ENCODE data around the gene GUCY1A2.
A peak's percentile ranks its signal among the peaks of the same experiment; 100 is the strongest.
"Not testable (repeated sequence)": the region's sequence is repeated elsewhere in the genome, so short reads cannot be mapped to it uniquely, and the experiment has no call there.

The GUCY1A2 gene, protein sequence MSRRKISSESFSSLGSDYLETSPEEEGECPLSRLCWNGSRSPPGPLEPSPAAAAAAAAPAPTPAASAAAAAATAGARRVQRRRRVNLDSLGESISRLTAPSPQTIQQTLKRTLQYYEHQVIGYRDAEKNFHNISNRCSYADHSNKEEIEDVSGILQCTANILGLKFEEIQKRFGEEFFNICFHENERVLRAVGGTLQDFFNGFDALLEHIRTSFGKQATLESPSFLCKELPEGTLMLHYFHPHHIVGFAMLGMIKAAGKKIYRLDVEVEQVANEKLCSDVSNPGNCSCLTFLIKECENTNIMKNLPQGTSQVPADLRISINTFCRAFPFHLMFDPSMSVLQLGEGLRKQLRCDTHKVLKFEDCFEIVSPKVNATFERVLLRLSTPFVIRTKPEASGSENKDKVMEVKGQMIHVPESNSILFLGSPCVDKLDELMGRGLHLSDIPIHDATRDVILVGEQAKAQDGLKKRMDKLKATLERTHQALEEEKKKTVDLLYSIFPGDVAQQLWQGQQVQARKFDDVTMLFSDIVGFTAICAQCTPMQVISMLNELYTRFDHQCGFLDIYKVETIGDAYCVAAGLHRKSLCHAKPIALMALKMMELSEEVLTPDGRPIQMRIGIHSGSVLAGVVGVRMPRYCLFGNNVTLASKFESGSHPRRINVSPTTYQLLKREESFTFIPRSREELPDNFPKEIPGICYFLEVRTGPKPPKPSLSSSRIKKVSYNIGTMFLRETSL
- total RNA-seq: 0 to 1.3 (median 0.14) reads per million in 18 experiments

DNA sequence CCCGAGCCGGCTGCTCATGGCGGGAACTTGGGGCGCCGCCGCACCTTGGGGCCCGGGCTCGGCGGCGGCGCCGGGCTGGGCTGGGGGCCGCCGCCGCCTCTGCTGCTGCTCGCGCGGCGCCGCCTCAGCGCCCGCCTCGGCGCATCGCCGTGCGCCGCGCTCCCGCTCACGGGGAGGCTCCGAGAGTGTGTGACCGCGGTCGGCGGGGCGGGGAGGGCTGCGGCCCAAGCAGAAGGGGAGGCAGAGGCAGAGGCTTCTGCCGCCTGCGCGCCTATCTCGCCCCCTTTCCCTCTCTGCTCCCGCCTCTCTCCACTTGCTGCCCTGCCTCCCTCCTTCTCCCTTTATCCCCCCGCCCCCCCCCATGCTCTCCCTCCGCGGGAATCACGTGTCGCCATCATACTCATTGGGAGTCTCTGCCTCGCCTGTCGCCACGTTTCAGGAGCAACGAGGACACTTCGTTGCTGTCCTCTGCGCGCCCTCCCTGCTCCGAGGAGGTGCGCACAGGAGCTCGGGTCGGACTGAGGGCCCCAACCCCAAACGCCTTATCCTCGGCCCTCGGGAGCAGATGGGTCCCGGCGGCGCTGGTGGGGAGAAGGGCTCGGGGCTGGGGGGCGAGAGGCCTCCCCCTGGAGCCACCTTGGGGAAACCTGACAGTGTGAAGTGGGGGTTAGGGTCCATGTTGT is at the start of gene GUCY1A2:
GUCY1A2 (minus strand) TSS at position 258 of the 683 bp plus-strand sequence. CDS start 421 bp downstream, outside the sequence.
- no peak for DNase-seq

- no peak for DNase-seq
These were observed 36.1 kb upstream of the GUCY1A2 start for GRCh38 chr11:107054391-107054790.

DNA sequence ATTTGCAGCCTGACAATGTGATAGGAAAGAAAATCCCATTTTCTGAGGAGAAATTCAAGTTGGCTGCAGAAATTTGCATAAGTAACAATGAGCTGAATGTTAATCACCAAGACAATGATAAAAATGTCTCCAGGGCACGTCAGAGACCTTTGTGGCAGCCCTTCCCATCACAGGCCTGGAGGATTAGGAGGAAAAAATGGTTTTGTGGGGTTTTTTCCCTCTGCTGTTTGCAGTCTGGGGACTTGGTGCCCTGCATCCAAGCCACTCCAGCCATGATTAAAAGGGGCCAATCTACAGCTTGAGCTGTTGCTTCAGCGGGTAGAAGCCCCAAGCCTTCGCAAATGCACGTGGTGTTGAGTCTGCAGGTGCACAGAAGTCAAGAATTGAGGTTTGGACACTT is 33.1 kb upstream of the GUCY1A2 start:
- not testable (repeated sequence) for DNase-seq

- DNase-seq: not testable (repeated sequence)
These were observed 32.6 kb upstream of the GUCY1A2 start for GRCh38 chr11:107050899-107051298.

DNA sequence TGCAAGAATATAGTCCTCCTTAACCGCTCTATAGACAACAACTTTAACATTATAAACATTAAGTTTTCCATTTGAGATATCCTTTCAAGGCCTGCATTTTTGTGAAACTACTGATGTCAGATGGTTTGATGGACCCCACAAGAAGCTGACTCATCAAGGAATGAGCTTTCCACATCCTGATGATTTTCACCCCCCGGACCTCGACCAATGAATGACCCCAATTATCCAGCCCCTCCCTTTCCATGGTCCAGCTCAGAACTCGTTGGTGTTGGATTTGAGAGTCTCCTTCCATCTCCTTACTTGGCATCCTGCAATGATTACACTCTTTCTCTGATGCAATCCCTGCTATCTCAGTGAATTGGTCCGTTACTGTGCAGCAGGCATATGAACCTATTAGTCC is 31.8 kb upstream of the GUCY1A2 start:
- no peak for DNase-seq

DNA sequence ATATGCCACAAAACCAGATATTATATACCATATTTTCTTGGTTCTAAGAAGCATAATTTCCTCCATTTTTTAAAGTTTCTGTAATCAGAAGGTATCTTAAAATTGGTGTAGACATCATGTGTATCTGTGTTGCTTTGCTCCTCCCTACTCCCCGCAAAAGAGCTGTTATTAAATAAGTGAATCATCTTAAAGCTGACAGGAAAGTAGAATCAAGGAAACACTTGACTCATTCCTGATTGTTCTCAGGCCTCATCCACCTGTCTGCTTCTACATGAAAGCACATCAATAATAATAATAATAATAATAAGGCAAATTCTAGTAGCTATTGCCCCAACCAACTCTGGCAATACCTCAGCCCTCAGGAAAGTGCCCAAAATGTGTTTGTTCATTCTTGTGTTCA is 26.2 kb upstream of the GUCY1A2 start:
- no peak for DNase-seq

DNA sequence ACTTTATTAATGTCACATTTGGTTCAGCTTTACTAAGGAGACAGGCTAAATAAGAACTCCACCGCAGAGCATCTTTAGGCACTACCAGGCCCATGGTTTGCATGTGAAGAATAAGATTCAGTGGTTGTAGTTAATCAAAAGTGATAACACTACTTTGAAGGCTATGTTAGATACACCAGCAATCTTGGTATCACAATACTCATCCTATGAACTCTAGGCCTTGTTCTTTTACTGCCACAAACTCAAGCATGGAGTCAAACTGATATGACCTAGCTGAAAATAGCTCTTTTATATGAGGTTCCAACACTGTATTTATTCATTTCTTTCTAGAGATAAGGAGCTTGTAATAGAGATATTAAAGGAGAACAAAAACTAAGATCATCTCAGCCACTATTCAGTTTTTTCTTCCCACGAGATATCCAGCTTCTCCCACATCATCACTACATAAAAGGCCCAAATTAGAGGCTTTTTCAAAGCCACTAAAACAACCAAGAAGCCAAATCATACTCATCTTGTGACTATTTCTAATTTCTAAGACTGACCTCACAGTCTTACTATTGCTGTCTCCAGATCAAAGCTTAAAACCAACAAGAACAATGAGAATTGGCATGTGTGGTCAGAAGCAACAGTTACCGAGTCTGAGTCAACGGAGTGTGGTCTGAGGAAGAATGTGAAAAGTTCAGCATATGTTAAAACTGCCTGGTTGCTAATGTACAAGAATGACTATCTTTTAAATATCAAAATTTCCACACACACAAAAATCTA is 25.1 kb upstream of the GUCY1A2 start:
- DNase-seq: peak in 1 of 2 donors; percentile 3

DNA sequence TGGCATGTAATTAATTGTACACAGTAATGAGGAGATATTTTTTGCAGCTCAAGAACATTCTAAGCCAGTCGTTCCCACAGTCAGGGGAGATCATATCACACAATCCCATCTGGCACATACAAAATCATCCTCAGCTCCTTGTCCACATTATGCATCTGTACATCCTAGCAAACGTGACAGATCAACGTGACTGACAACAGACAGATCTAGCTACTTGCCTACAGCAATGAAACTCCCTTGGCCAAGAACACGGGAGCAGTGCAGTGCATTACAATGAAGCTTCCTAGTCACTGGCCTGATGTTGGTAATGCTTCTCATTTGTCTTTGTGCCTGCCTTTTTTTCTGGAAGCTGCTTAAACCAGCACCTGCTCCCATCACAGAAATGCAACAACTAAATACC is 24.5 kb upstream of the GUCY1A2 start:
- DNase-seq: no peak

DNA sequence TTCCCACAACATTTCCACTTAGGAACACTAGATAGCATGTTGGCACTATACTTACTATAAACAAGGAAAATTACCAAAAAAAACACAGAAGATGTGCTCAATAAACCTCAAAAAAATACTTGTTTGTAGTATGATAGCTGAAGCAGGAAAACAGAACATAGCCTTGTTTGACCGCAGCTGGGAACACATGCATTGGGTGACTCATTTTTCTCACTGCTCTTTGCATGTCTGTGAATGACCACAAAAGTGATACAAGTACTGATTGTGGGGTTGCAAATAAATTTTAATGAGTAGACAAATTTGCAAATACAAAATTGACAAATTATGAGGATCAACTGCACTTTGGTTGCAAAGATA is 22.8 kb upstream of the GUCY1A2 start:
- peak; percentile 13 to 16 for DNase-seq

GRCh38 chr11:107040433-107041087 is 22.3 kb upstream of the GUCY1A2 start:
- DNase-seq: peak; percentile 41 to 45

DNA sequence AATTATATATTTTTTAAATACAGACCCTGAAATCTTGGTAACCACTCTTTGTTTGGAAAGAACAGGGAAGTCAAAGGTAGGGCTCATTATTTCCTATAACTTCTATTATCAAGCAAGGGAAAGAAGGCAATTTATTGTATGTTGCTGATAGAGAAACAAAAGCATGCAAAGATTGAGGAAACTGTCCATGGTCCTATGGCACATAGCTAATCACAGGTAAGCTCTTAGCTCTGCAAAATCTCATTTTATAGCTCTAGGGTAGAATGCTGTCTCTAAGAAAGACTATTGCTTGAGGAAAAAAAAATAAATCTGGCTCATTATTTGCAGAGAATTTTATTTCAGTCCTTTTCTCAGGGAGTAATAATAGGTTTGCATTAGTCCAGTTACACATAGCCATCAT is 7.4 kb upstream of the GUCY1A2 start:
- DNase-seq: no peak

- no peak for DNase-seq
These were observed 2.3 kb upstream of the GUCY1A2 start for GRCh38 chr11:107020594-107020993.

DNA sequence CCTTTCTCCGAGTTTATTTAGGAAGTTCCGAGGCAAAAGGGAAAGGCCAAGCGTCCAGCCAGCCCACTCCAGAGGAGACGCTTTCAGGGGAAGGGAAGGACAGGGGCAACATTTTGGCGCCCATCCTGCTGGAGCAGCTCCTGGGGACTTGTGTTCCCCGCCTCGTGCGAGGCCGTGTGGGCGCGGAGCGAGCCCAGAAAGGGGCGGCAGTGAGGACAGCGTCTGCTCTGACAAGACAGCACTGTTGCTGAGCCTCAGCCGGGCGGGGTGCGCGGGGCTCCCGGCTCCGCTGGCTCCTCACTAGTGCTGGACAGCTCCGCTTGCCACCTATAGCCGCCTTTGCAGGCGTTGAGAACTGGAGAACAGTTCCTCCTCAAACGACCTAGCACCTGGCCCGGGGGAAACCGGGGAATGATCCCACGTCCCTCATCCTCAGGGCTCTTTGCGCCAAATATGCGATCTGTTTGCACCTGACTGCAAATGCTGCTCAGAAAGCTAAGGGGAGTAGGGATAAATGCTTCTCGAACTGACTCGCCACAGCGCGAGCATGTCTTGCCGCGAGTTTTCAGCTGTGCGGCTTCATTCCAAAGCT is 722 bp upstream of the GUCY1A2 start:
- no peak for DNase-seq

- DNase-seq: no peak
These were observed 650 bp downstream of the GUCY1A2 start for GRCh38 chr11:107017433-107018218.

DNA sequence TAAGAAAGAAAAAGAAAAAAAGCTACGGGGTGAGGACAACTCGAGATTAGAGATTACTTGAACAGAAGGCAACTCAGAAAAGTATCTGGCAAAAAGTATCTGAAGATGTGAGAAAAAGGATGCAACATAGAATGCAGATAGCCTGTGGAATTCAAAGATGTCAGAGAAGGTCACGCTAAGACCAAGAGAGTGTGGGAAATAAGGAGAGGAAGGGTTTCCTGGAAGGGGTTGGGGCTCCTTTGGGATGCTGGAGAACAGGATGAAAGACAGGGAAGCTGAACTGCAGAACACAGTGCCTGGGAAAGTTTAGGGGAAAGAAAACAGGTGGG is 1.2 kb downstream of the GUCY1A2 start:
- no peak for DNase-seq

- no peak for DNase-seq
These were observed 3.4 kb downstream of the GUCY1A2 start for GRCh38 chr11:107014871-107015270.

DNA sequence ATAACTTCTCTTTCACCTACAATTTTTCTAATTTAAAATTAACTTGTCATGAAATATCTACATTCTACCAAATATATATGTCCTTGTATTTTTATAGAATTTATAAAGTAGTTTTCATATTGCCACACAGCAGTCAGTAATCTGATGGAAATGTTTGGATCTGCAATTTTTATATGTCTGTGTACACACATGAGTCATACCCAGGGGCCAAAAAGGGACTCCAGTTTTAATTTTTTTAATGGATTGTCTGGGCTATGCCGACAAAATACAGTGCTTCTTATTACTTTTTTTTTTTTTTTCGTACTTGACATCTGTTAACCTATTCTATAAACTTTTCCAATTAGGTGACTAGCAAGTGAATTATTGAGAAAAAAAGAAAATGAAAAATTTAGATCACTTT is 6.3 kb downstream of the GUCY1A2 start:
- no peak for DNase-seq

DNA sequence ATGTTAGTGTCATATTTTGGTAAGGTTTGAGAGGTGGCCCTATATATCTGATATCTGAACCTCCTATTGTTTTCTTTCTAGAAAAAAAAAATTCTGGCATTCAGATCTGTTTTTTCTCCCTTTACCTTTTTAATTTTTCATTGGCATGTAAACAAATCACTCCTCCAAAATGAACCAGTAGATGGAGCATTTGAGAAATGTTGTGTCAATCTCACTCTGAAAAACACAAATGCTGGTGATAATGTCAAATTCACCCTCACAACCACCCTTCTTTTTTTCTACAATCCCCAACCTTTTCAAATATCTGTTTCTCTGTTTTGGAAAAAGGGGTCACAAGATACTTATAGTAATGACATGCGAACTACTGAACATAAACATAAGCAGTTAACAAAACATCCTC is 9.1 kb downstream of the GUCY1A2 start:
- DNase-seq: no peak

DNA sequence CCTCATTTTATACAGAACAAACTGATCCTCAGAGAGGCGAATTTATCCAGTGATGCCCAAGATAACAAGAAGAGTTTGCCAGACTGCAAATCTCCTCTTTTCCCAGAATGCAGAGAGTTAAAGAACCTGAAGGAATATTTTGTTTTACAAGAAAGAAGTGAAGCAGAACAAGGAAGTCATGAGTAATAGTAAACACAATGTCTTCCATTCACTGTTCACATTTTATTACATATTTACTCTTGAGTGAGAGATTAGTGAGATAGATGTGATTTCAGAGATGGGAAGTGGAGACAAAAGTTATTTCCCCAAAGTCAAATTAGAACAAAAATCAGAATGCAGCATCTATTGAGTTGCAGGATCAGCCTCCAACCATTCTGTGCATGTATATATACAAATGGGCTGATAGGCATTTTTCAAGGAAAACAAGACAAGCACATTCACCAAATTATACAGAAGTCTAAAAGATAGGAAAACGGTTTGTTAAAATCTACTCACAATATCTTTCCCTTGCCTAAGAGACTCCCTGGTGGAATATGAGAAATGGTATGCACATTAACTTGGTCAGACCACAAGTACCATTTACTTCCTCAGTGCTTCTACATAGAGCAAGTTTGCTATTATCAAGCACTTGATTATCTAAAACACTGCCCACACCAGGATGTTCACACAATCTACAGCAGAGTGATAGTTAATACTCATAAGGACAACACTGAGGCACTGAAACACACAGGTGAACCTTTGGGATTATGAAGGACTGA is 12.0 kb downstream of the GUCY1A2 start:
- DNase-seq: no peak

DNA sequence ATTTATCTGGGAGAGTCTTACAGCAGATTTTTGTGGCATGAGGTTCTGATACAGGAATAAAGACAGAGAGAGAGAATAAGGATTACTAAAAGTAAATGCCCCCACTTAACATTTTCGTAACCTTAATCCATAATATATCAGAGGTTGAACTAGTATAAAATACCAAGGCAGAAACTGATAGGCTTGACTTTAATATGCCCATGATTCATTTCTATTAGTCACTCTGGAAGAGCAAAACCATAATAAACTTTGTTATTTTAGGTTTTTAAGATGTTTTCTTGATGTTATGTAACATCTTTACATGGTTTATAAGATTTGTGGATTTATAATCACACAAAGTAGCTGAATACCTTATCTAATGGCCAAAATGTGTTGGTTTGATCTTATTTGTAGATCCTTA is 19.1 kb downstream of the GUCY1A2 start:
- no peak for DNase-seq

- DNase-seq: no peak
These were observed 19.4 kb downstream of the GUCY1A2 start for GRCh38 chr11:106998916-106999188.
